Measurements from ENCODE around the gene GLT8D2. TPM values are rescaled to one million over a fixed set of nuclear protein-coding genes. Genes with fewer than 3 reads are reported as not detected.
A peak's percentile ranks its signal among the peaks of the same experiment; 100 is the strongest.
"Not testable (repeated sequence)": the region's sequence is repeated elsewhere in the genome, so short reads cannot be mapped to it uniquely, and the experiment has no call there.

Gene GLT8D2
- total RNA-seq, 1 donor from 2014 or later = 3.4 TPM

DNA sequence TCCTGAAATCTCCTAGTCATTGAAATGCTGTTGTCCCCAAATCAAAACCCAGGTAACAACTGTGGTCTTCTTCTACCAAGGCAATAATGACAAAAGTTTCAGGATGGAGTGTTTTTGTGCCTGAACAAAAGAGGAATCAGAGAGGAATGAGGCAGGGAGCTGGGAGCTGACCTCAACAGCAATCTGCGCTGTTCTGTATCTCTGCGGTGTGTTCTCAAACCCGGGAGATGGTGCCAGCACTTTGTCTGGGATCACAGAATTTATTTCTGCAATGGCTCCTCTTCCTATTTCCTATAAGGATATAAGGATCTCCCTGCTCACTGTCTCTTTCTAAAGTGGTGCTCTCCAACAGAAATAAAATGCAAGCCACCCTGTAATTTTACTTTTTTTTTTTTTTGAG, 449 bp upstream of the GLT8D2 start:
- no peak for DNase-seq (ENCODE audit: low read depth, low spot score)

DNA sequence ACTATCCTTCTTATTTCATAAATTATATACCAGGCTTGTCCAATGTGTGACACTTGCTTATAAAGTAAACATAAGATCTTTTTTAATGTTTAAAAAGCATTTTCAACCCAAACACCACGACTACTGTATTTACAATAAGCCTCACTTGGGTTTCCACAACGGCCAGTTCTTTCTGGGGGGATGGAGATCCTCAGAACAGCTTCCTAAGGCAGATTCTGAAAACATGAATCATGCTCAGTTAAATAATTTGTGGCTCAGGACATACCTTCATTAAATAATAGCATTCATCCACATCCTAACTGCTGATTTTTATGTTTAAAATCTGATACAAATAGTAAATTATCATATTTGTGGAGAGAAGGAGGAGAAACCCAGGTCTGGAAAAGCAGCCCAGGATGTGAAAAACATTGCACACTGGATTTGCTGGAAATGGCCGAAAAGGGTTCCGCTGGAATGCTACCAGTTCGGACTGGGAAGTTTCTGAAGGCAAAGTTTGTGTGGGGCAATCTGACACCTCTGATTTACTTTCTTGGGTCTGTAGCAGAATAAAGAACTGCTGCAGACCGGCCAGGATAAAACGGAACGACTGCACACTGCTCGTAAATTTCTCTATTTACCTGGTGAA, 597 bp downstream of the GLT8D2 start:
- DNase-seq (ENCODE audit: low read depth, low spot score) = no peak

DNA sequence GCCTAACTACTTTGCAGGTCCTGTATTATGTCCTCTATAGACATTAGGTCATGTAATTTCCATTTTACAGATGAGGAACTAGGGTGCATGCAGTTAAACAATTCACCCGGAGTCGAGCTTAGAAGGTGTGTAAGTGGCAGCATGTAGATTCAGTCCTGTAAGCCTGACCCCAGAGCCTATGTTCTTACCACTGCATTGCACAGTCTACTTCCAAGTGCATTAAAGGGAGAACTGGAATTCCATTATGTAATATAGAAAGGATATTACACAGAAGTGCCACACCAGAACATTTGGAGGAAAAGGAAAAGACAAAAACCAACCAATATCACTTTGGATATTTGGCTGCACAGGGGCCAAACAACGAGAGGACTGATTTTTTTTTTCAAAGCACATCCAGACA, 1.2 kb downstream of the GLT8D2 start:
- DNase-seq (ENCODE audit: low read depth, low spot score) = no peak

DNA sequence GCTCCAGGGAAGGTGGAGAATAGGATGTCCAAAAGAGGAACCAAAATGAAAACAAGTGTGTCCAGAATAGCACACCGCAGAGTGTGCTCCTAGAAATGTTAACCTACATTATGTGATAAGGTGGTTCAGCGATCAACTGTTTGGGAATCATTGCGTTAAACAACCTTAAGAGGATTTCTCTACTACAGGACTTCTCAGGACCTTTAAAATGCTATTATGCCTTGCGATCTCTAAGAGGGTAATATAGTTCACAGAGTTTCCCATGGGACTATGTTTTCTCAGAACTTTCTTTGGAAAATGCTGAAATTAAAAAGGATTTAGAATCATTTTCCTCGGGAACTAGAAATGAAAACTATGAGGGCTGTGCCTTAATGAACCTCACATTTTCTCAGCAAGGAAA, 1.8 kb downstream of the GLT8D2 start:
- DNase-seq (ENCODE audit: low read depth, low spot score) = no peak

DNA sequence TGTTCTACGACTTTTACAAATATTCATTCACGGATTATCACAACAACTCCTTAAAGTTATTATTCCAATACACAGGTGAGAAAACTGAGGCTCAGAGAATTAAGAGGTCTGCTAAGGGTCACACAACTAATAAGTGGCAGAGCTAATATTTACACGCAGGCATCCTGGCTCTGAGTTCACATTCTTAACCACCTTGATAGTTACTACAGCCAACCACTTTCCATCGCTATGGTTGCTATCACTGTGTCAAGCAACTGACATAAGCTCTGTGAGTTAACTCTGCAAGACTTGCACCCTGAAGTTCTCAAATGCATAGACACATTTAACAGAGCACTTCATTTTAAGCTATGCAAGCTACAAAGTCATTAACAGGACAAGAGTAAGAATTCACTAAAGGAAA, 3.7 kb downstream of the GLT8D2 start:
- no peak for DNase-seq (ENCODE audit: low read depth, low spot score)

DNA sequence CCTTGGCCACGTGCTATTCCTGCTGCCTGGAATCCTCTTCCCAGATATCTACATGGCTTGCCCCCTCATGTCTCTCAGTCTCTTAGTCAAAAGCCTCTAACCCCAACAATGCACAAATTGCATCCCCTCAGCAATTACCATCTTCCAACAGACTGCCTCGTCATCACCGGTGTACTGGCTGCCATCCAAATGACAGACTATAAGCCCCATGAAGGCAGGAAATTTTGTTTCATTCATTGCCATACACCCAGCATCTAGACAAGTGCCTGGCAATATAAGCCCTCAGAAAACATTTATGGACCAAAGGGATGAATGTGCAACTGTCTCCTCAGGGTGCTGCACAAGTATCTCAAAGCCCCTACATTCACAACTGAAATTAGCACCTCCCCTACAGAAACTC, 5.8 kb downstream of the GLT8D2 start:
- no peak for DNase-seq (ENCODE audit: low read depth, low spot score)

DNA sequence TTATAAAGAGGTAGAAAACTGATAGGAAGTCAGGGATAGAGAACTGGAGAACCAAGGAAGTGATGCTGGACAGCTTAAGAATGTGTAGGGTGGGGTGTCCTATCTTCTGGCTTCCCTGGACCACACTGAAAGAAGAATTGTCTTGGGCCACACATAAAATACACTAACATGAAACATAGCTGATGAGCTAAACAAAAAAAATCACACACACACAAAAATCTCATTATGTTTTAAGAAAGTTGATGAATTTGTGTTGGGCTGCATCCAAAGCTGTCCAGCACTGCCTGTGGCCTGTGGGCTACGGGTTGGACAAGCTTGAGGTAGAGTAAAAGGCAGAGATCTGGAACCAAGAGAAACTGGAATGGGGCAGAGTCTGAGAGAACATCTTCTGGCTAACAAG, 7.4 kb downstream of the GLT8D2 start:
- DNase-seq (ENCODE audit: low read depth, low spot score) = no peak

DNA sequence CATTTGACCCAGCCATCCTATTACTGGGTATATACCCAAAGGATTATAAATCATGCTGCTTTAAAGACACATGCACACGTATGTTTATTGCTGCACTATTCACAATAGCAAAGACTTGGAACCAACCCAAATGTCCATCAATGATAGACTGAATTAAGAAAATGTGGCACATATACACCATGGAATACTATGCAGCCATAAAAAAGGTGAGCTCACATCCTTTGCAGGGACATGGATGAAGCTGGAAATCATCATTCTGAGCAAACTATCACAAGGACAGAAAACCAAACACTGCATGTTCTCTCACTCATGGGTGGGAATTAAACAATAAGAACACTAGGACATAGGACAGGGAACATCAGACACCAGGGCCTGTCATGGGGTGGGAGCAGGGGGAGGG, 10.2 kb downstream of the GLT8D2 start:
- DNase-seq (ENCODE audit: low read depth, low spot score) = not testable (repeated sequence)

DNA sequence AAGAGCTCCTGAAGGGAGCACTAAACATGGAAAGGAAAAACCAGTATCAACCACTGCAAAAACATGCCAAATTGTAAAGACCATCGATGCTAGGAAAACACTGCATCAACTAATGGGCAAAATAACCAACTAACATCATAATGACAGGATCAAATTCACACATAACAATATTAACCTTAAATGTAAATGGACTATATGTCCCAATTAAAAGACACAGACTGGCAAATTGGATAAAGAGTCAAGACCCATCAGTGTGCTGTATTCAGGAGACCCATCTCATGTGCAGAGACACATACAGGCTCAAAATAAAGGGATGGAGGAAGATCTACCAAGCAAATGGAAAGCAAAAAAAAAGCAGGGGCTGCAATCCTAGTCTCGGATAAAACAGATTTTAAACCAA, 13.8 kb downstream of the GLT8D2 start:
- not testable (repeated sequence) for DNase-seq (ENCODE audit: low read depth, low spot score)

DNA sequence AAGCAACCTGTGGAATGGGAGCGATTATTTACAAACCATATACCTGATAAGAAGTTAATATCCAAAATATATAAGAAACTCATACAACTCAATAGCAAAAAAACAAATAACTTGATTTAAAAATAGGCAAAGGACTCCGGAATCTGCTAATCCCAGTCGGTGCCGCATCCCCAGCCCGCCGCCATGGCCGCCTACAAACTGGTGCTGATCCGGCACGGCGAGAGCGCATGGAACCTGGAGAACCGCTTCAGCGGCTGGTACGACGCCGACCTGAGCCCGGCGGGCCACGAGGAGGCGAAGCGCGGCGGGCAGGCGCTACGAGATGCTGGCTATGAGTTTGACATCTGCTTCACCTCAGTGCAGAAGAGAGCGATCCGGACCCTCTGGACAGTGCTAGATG, 19.4 kb downstream of the GLT8D2 start:
- not testable (repeated sequence) for DNase-seq (ENCODE audit: low read depth, low spot score)

DNA sequence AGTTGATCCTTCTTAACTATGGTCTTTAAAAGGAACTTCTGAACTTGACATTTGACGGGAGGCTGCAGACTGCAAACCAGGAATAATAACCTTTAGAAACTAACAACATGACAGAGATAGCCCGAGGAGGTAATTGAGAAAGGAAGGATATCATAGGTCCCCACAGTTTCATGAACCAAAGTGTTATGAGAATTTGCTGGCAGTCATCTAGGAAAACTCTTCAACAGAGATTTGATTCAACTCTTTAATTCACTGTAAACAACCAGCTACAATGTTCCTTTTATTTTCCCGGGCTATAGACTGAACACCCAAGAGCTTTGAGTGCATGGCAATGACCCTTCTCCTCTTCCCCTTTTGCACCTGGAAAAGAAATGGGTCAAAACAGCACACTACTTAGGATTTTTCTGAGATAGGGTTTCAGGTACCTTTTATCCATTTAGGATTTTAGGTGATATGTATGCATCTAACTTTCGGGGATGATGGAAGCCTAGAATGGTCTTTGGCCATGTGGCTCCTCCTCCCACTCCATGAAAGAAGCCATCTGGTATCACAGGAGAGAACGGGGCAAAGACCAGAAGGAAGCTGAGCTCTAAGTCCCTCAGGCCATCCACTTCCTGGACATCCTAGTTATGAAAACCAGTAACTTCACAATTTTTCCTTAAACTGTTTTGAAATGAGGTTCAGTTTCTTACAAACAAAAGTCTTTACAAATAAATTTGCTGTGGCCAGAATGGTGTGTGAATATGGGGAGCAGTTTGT, 23.0 kb downstream of the GLT8D2 start:
- no peak for DNase-seq (ENCODE audit: low read depth, low spot score)

DNA sequence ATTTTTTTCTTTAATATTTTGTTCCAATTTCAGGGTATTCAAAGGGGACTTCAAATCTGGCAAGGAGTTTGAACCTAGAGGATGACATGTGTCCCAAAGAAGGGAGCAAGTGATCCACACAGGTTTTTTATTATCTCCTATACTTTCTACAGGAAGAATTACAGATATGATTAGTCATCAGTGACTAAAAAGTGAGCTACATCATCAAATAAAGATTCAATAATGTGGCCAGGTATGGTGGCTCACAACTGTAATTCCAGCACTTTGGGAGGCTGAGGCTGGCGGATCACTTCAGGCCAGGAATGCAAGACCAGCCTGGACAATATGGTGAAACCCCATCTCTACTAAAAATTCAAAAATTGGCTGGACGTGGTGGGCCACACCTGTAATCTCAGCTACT, 24.2 kb downstream of the GLT8D2 start:
- DNase-seq (ENCODE audit: low read depth, low spot score) = no peak

DNA sequence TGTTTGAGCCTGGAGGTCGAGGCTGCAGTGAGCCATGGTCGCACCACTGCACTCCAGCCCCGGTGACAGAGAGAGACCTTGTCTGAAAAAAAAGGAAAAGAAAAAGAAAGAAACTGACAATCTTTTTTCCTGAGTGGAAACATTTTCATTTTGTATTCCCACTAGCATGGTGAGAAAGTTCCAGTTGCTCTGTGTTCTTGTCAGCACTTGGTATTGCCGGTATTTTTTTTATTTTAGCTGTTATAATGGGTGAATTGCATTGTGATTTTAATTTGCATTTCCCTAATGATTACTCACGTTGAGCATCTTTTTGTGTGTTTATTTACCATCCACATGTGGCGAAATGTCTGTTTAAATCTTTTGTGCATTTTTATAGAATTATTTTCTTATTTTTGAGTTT, 25.6 kb downstream of the GLT8D2 start:
- DNase-seq (ENCODE audit: low read depth, low spot score) = no peak

DNA sequence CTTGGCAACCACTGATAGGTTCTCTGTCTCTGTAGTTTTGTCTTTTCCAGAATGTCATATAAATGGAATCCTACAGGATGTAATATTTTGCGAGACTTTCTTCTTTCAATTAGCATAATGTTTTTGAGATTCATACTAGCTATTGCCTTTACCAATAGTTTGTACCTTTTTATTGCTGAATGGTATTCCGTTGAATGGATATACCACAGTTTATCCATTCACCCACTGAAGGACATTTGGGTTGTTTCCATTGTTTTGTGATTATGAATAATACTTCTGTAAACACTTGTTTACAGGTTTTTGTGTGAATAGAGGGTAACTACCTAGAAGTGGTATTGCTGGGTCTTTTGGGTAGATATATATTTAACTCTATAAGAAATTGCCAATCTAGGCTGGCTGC, 26.3 kb downstream of the GLT8D2 start:
- DNase-seq (ENCODE audit: low read depth, low spot score) = no peak

DNA sequence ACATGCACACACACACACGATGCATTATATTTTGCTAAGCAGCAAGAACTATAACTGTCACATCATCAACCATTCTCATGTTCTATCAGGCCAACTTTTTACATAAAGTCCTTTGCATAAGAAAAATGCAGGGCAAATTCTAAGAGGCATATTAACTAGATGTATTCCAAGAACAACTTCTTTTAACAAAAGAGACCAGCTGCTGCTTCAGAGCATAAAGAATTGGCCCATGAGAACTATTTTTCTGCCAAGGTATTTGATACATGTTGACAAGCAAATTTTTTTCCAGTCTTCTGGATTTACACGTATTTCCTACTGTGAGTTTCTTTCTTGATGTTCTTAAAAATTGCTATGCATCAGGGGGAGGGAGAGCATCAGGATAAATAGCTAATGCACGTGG, 27.2 kb downstream of the GLT8D2 start:
- DNase-seq (ENCODE audit: low read depth, low spot score) = no peak

DNA sequence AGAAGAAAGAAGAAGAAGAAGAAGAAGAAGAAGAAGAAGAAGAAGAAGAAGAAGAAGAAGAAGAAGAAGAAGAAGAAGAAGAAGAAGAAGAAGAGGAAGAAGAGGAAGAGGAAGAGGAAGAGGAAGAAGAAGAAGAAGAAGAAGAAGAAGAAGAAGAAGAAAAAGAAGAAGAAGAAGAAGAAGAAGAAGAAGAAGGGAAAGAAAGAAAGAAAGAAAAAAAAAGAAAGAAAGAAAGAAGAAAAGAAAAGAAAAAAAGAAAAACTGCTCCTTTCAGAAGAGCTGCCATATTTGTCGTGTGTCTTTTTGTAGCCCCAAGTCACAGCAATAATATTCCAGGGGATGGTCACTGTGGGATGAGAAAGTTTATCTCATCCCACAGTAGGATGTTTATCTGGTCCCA, 28.1 kb downstream of the GLT8D2 start:
- not testable (repeated sequence) for DNase-seq (ENCODE audit: low read depth, low spot score)

DNA sequence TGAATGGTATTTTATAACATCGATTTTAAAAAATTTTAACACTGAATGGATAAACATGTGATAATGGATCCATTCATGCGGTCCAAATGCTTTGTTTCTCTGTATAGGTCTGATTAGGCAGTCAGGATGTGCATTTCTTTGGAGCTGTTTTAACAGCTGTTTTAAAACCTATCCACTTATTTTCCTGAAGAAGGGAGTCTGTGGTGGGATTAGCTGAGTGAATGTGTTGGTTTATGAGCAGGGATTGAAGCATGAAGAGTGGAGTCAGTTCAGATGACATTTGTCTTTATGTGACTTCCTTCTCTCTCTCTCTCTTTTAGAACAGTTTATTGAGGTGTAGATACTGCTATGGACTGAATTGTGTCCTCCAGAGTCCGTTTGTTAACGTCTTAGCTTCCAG, 37.7 kb downstream of the GLT8D2 start:
- DNase-seq (ENCODE audit: low read depth, low spot score) = no peak

DNA sequence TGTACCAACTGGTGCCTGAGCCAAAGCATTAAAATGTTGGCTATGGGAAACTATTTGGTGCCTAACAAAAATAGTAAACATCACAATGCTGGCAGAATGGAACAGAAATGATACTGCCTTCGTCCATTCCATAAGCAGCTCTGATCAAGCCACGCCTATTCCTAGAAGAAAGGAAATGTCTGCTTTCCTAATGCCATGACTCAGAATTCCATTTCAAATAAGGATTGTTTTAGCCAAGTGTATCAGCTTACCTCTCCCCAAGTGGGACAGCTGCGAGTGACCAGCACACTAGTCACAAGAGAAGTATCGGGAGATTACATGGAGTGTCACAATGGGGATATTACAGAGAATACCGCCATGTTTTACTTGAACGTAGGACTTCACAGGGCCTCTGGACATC, 38.7 kb downstream of the GLT8D2 start:
- peak; percentile 85 for DNase-seq (ENCODE audit: low read depth, low spot score)

DNA sequence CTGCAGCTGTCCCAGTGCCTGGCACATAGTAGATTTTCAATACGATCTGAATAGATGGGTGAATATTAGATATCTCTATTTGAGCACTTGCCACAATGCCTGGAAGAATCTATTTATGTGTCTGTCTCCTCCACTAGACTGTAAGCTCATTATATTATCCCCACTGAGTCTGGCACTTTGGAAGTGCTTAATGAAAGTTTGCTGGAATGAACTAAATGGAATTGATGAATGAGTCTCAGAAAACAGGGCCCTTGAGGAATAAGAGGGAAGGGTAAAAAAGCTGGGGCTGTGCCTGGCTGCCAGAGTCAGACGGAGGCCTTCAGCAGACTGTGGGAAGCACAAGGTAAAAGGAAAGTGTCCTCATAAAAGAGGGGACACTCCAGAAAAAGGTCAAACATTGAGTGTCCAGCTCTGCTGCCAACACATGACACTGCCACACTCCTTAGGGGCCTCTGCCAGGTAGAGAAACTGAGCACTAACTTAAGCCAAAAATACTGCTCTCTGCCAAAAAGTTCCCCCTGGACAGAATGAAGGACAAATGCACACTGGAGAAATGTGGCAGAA, 39.3 kb downstream of the GLT8D2 start:
- no peak for DNase-seq (ENCODE audit: low read depth, low spot score)

DNA sequence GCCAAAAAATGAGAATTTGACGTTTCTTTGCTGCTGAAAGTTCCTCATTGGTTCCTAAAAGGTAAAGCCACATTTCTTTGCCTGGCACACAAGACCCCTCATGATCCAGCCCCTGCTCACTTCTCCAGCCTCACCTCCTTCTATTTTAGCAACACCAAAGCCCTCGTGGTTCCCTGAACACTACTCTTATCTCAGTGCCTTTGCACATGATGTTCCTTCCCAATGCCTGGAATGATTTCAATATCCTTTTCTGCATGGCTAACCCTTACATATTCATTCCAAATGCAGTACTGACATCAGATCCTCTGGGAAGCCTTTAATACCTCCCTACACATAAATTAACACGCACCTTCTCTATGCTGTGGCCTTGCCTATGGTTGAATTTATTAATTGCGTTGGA, 39.9 kb downstream of the GLT8D2 start:
- no peak for DNase-seq (ENCODE audit: low read depth, low spot score)

DNA sequence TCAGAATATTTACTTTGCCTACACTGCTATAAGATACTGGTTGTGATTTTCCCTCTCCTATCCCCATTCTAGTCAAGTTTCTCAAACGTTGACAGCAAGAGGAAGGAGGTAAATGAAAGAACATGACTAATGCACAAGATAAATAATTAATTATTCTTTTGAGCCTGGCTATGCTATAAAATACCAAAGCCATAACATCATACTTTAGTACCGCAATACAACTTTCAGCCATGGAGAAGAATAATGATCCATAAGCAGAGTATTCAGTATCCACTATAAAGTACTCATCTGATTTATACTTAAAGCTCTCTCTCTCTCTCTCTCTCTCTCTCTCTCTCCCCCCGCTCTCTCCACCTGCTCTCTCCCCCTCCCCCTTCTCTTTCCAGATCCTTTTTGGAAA, 43.1 kb downstream of the GLT8D2 start:
- DNase-seq (ENCODE audit: low read depth, low spot score) = peak; percentile 22

DNA sequence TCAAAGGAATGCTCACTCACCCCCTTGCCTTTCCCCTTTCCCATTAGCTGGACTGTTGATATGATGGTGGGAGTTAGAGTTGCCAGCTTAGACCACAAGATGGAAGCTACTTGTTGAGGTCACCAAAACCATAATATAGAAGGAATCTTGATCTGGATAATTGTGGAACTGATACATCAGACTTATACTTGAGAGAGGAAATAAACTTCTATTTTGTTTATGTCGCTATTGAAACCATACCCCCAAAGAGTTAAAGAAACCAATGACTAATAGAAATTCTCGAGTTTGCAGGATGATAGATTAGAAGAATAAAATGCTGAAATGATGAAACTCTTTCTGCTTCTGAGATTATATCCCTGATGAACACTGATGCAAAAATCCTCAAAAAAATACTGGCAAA, 46.4 kb downstream of the GLT8D2 start:
- no peak for DNase-seq (ENCODE audit: low read depth, low spot score)

DNA sequence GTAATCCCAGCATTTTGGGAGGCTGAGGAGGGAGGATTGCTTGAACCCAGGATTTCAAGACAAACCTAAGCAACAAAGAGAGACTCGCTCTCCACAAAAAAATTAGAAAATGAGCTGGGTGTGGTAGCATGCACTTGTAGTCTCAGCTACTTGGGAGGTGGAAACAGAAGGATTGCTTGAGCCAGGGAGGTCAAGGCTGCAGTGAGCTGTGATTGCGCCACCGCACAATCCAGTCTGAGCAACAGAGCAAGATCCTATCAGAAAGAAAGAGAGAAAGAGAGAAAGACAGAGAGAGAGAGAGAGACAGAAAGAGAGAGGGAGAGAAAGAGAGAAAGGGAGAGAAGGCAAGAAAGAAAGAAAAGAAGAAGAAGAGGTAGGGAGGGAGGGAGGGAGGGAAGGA, 47.3 kb downstream of the GLT8D2 start:
- no peak for DNase-seq (ENCODE audit: low read depth, low spot score)

Data from pulmonary artery endothelial cell (primary cell).